HepG2 (cell line): ENCODE results near the gene IGF2BP3.

Experiments used
- CTCF ChIP-seq: sonication (generic); formaldehyde crosslinking; IDR thresholded peaks from 2 replicates; pipeline ENCODE4 v1.5.0; 2020; ENCODE audit warnings: mild to moderate bottlenecking, missing genetic modification reagents, moderate library complexity
- DPF2 ChIP-seq: sonication (generic); formaldehyde crosslinking; IDR thresholded peaks from 2 replicates; pipeline ENCODE4 v1.4.0; 2020; ENCODE audit warnings: mild to moderate bottlenecking, low read depth, missing genetic modification reagents, borderline replicate concordance
- HMGXB4 ChIP-seq, 2 experiments: sonication (generic) in 1 of 2; formaldehyde crosslinking in 1 of 2; IDR thresholded peaks; 2 replicates each; pipeline versions ENCODE4 v1.4.0 to v1.6.1; 2018 to 2020; ENCODE audit warnings: missing genetic modification reagents in 2 of 2, borderline replicate concordance in 1 of 2, low read depth in 1 of 2, mild to moderate bottlenecking in 1 of 2, missing biosample characterization in 1 of 2
- HNF4A ChIP-seq: sonication (generic); formaldehyde crosslinking; IDR thresholded peaks from 2 replicates; pipeline ENCODE4 v1.4.0; 2020; ENCODE audit warnings: missing genetic modification reagents
- HNRNPUL1 ChIP-seq: fragments of 200-400 bp; formaldehyde crosslinking; IDR thresholded peaks from 2 replicates; pipeline ENCODE4 v1.6.1; 2017; ENCODE audit warnings: low read depth, mild to moderate bottlenecking, low read length, moderate library complexity
- NFYB ChIP-seq: sonication (generic); formaldehyde crosslinking; IDR thresholded peaks from 2 replicates; pipeline ENCODE4 v1.4.0; 2020; ENCODE audit warnings: missing genetic modification reagents
- PATZ1 ChIP-seq: sonication (generic); formaldehyde crosslinking; IDR thresholded peaks from 2 replicates; pipeline ENCODE4 v1.4.0; 2020; ENCODE audit warnings: missing genetic modification reagents
- POLR2A ChIP-seq, 2 experiments: IDR thresholded peaks; 2 replicates each; pipeline ENCODE4 v1.6.1; 2011; ENCODE audit warnings: low read depth in 2 of 2, low read length in 2 of 2, mild to moderate bottlenecking in 1 of 2, moderate library complexity in 1 of 2; ENCODE audit not compliant: insufficient read depth in 1 of 2
- TBP ChIP-seq: sonication (generic); formaldehyde crosslinking; IDR thresholded peaks from 2 replicates; pipeline ENCODE4 v1.5.0; 2020; ENCODE audit warnings: missing genetic modification reagents
- ZBTB40 ChIP-seq, 2 experiments: fragments of 450-650 bp in 1 of 2; sonication (generic) in 1 of 2; formaldehyde crosslinking in 1 of 2; IDR thresholded peaks; 2 replicates each; pipeline versions ENCODE4 v1.6.1 to v1.8.0; 2016 to 2022; ENCODE audit warnings: antibody characterized with exemption in 1 of 2, mild to moderate bottlenecking in 1 of 2, missing genetic modification reagents in 1 of 2

- no peak for TF ChIP-seq NFYB
- TF ChIP-seq DPF2, result no peak
- no peak for TF ChIP-seq HMGXB4 (CRISPR knock-in tag; IDR thresholded peaks at IDR 0.05; ENCODE audit: borderline replicate concordance in 1 of 2, low read depth in 1 of 2)
- no peak for TF ChIP-seq POLR2A (IDR thresholded peaks at IDR 0.05; ENCODE audit: insufficient read depth in 1 of 2, low read depth in 2 of 2, low read length in 2 of 2)
- TF ChIP-seq HNF4A (CRISPR knock-in tag), result no peak
- no peak for TF ChIP-seq HNRNPUL1
- TF ChIP-seq TBP (CRISPR knock-in tag), result no peak
- no peak for TF ChIP-seq ZBTB40 (IDR thresholded peaks at IDR 0.05)
- TF ChIP-seq ZBTB40 (CRISPR knock-in tag; IDR thresholded peaks at IDR 0.05), result no peak
- no peak for TF ChIP-seq PATZ1 (CRISPR knock-in tag)
- no peak for TF ChIP-seq CTCF (CRISPR knock-in tag)
Observed at GRCh38 chr7:23415198-23415597, 55.1 kb downstream of the IGF2BP3 start.
